Measurements from ENCODE around the gene SMIM26. TPM values are rescaled to one million over a fixed set of nuclear protein-coding genes. Genes with fewer than 3 reads are reported as not detected.
A peak's percentile ranks its signal among the peaks of the same experiment; 100 is the strongest.

Gene SMIM26
- total RNA-seq, 4 donors from 2014 or later: 4.8 to 127 (median 58.6) TPM

DNA sequence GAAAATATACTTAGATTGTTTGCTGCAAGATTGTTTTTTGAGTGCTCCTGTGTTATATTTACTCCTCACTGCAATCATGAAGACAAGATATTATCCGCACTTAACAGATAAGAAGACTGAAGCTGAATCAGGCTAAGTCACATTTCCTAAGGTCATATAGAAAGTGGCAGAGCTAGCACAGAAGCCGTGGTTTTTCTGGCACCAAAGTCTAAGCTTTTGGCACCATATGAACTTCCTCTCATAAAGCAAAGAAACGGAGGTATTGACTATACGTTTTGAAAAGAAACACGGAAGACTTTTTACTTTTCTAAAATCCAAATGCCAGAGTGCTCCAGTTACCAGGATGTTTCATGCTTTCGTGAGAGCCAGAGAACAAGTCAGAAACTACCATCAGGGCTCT is 11.3 kb downstream of the SMIM26 start:
- no peak for DNase-seq
- Histone ChIP-seq H3K4me1 (no peaks in the 10 kb centered on the region), H3K4me3 (no peak overlapping the region), H3K27ac (no peak overlapping the region), H3K36me3 (no peaks in the 10 kb centered on the region), H3K27me3 (no peaks in the 10 kb centered on the region), H3K9me3 (no peaks in the 10 kb centered on the region)
- in situ Hi-C loops (cut with MboI; ENCODE audit: low pct_ligation_motif_present in 1 of 4, low pct_unique_long_range_greater_than_20kb in 1 of 4, low sequenced_read_pairs in 3 of 4): no loop called here
- intact Hi-C loops (cut with DNase I; ENCODE audit: low total_unique reads): no loop called here
- WGBS, 2 donors (ENCODE audit: low coverage in 1 of 2): 60 to 71% methylated on average over 5 to 6 of the region's 6 CpGs
- TF ChIP-seq, protein P1, sequence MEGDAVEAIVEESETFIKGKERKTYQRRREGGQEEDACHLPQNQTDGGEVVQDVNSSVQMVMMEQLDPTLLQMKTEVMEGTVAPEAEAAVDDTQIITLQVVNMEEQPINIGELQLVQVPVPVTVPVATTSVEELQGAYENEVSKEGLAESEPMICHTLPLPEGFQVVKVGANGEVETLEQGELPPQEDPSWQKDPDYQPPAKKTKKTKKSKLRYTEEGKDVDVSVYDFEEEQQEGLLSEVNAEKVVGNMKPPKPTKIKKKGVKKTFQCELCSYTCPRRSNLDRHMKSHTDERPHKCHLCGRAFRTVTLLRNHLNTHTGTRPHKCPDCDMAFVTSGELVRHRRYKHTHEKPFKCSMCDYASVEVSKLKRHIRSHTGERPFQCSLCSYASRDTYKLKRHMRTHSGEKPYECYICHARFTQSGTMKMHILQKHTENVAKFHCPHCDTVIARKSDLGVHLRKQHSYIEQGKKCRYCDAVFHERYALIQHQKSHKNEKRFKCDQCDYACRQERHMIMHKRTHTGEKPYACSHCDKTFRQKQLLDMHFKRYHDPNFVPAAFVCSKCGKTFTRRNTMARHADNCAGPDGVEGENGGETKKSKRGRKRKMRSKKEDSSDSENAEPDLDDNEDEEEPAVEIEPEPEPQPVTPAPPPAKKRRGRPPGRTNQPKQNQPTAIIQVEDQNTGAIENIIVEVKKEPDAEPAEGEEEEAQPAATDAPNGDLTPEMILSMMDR (IDR thresholded peaks at IDR 0.05): no peak
- no peak for TF ChIP-seq POLR2A (IDR thresholded peaks at IDR 0.05)
- TF ChIP-seq POLR2AphosphoS5 (IDR thresholded peaks at IDR 0.05): no peak
- TF ChIP-seq EP300 (IDR thresholded peaks at IDR 0.05; ENCODE audit: low read depth): no peak

DNA sequence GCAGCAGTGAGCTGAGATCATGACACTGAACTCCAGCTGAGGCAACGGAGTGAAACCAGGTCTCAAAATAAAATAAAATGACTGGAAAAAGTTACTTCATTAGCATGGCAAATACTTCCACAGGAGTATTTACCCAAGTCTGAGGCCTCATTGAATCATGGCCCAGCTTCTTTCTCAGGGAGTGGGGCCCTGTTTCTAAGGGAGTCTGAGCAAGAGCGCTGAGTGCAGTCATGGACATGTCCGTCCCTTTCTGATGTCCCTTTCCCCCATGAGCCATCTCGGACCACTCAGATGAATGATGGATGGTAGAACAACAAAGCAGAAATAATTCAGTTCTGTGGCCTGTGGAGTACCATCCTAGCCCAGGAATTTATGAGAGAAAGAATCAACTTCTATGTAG is 12.8 kb downstream of the SMIM26 start:
- Histone ChIP-seq H3K36me3 (no peaks in the 10 kb centered on the region), H3K27ac (no peak overlapping the region), H3K4me1 (no peaks in the 10 kb centered on the region), H3K4me3 (no peak overlapping the region), H3K9me3 (no peaks in the 10 kb centered on the region), H3K27me3 (no peaks in the 10 kb centered on the region)
- no peak for TF ChIP-seq EP300 (IDR thresholded peaks at IDR 0.05; ENCODE audit: low read depth)
- TF ChIP-seq, protein P1 (IDR thresholded peaks at IDR 0.05): no peak
- no peak for TF ChIP-seq POLR2AphosphoS5 (IDR thresholded peaks at IDR 0.05)
- TF ChIP-seq POLR2A (IDR thresholded peaks at IDR 0.05): no peak
- intact Hi-C loops (cut with DNase I; ENCODE audit: low total_unique reads) (no loop called here), in situ Hi-C loops (cut with MboI; ENCODE audit: low pct_ligation_motif_present in 1 of 4, low pct_unique_long_range_greater_than_20kb in 1 of 4, low sequenced_read_pairs in 3 of 4) (no loop called here)
- WGBS, 2 donors (ENCODE audit: low coverage in 1 of 2): 95 to 100% methylated on average over 3 to 4 of the region's 4 CpGs
- no peak for DNase-seq

- Histone ChIP-seq H3K27ac (no peak overlapping the region), H3K9me3 (no peaks in the 10 kb centered on the region), H3K4me1 (peaks cover 0 to 14% (median 3%) of the 10 kb centered on the region in 4 donors), H3K4me3 (no peak overlapping the region), H3K36me3 (no peaks in the 10 kb centered on the region), H3K27me3 (no peaks in the 10 kb centered on the region)
- no peak for DNase-seq
- 88 to 96% methylated on average over 2 of the region's 2 CpGs for WGBS, 2 donors (ENCODE audit: low coverage in 1 of 2)
- intact Hi-C loops (cut with DNase I; ENCODE audit: low total_unique reads) (no loop called here), in situ Hi-C loops (cut with MboI; ENCODE audit: low pct_ligation_motif_present in 1 of 4, low pct_unique_long_range_greater_than_20kb in 1 of 4, low sequenced_read_pairs in 3 of 4) (no loop called here)
- TF ChIP-seq POLR2AphosphoS5 (IDR thresholded peaks at IDR 0.05): no peak
- TF ChIP-seq EP300 (IDR thresholded peaks at IDR 0.05; ENCODE audit: low read depth): no peak
- TF ChIP-seq, protein P1 (IDR thresholded peaks at IDR 0.05): no peak
- TF ChIP-seq POLR2A (IDR thresholded peaks at IDR 0.05): no peak
Observed at GRCh38 chr20:18585134-18585533, 17.9 kb downstream of the SMIM26 start.

DNA sequence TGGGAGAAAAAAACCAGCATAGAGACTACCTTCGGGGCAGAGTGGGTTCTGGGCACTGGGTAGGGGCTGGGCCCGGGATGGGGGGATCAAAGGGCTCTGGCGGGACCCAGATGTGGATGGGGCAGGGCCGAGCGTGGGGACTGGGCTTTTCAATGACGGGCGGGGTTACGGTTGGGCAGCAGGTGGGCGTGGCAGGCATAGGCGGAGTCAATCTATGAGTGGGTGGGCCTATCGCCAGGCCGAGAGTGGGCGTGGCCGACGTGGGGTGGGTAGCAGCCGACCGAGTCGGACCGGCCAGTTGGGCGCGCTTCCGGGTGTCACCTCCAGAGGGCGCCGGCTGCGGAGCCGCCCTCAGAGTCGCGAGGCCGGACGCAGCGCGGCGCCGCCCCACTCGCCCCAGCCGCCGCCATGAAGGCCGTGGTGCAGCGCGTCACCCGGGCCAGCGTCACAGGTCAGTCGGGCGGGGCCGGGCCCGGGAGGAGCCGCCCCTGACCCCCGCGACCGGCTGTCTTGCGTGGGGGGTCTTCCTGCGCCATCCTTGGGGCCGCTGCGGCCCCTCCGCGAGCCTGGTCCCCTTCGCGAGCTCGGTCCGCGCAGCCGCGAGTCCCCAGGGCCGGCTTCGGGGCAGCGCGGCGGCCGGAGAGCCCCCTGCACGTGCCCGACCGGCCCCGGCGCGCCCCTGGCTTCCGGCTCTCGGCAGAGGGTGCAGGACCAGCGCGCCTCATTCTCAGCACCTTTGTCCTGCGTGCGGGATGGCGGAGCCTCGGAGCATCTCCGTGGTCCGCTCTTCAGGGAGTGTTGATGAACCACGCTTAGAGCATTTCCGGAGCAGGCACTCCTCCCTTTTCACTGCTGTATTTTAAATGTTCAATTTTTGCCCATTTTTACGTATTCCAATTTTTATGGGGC is 20.7 kb downstream of the SMIM26 start, which contains the start of gene DTD1:
DTD1 (plus strand) TSS at position 390 of the 909 bp plus-strand sequence; CDS start at position 409, 19 bp downstream.
- peak in 1 of 3 donors; percentile 10 for TF ChIP-seq POLR2AphosphoS5 (IDR thresholded peaks at IDR 0.05)
- no peak for TF ChIP-seq EP300 (IDR thresholded peaks at IDR 0.05; ENCODE audit: low read depth)
- TF ChIP-seq POLR2A (IDR thresholded peaks at IDR 0.05): no peak
- TF ChIP-seq, protein P1 (IDR thresholded peaks at IDR 0.05): peak; percentile 28 to 74 (median 64)
- in situ Hi-C loops (cut with MboI; ENCODE audit: low pct_ligation_motif_present in 1 of 4, low pct_unique_long_range_greater_than_20kb in 1 of 4, low sequenced_read_pairs in 3 of 4): no loop called here

More for the DNA sequence above, 20.7 kb downstream of the SMIM26 start, which contains the start of gene DTD1:
- Histone ChIP-seq H3K36me3 (no peaks in the 10 kb centered on the region), H3K4me1 (peaks cover 0 to 14% (median 3%) of the 10 kb centered on the region in 4 donors), H3K27me3 (no peaks in the 10 kb centered on the region), H3K27ac (peak within 1 kb of the TSS; percentile 79 to 87 (median 82)), H3K9me3 (no peaks in the 10 kb centered on the region), H3K4me3 (peak within 1 kb of the TSS; percentile 72 to 95 (median 78))
- peak; percentile 95 for DNase-seq
- WGBS, 2 donors (ENCODE audit: low coverage in 1 of 2): 0 to 1% methylated on average over 5 to 52 of the region's 88 CpGs
- intact Hi-C loops (cut with DNase I; ENCODE audit: low total_unique reads): no loop called here
